Measurements from ENCODE around the gene STK17B. TPM values are rescaled to one million over a fixed set of nuclear protein-coding genes. Genes with fewer than 3 reads are reported as not detected.
A peak's percentile ranks its signal among the peaks of the same experiment; 100 is the strongest.

The STK17B gene
- 11.6 TPM for polyA plus RNA-seq (2013, experiment 1 of 2; ENCODE audit: insufficient read length)
- 11.7 TPM for polyA plus RNA-seq (2013, experiment 2 of 2; ENCODE audit: insufficient read length)

DNA sequence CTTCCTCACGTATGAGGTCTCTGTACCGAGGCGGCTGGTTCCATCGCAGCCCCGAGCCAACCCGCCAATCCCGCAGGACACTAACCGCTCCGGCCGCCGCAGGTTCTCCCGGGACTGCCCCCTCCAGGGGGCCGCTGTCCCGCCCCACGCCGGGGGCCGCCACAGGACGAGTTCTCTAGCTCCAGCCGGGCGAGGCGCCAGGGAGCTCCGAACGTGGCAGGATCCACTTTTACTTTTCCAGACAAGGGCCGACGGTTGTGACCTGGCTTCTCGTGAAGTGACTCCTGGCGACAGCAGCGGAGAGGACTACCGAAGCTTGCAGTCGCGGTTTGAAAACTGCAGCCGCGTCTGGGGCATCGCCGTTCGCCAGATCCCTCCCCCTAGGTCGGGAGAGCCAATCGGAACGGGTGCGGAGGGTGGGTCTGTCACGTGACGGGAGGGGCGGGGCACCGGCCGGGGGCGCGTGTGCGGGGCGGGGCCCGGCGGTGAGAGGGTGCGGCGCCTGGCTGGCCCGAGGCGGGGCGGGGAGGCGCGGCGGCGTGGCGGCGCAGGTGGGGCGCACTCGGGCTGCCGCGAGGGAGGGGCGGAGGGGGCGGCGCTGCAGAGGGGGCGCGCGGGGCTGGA, at the start of gene STK17B:
Gene STK17B, minus strand, starts transcription at position 331 of the 624 bp plus-strand sequence. CDS start 8,195 bp downstream, outside the sequence.
- DNase-seq: peak; percentile 94

DNA sequence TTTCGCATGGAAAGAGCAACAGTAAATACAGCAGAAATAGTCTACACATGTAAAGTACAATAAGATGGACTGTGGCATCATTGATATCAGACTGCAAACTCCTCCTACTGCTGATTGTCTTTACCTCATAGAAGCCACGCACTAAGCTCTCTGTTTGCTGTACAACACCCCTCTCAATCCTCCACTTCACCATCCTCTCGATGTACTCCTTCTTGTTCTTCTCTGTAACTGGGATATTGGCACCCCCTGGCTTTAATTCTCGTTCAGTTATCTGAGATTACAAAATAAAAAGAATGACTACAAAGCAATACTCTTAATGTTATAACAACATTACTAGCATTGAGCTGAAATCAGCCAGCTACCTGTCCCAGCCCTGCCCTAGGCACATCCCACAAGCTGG, 49.3 kb upstream of the STK17B start:
- DNase-seq: no peak

DNA sequence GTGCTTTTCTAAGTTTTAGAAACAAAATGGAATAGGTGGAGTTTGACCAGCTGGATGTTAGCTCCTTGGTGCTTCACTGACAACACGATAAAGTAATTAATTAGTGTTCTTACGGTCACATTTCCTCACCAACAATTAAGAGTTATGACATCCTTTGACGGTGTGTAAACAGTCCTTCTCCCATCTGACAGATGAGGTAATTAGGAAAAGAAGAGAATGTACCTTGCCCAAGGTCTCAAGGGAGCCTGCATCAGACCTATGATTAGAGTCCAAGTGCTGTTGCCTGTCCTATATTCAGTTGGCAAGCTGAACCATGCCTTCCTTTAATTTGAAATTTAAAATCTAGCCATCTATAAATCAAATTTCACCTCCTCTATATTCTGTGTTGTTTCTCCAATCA, 48.3 kb upstream of the STK17B start:
- no peak for DNase-seq

DNA sequence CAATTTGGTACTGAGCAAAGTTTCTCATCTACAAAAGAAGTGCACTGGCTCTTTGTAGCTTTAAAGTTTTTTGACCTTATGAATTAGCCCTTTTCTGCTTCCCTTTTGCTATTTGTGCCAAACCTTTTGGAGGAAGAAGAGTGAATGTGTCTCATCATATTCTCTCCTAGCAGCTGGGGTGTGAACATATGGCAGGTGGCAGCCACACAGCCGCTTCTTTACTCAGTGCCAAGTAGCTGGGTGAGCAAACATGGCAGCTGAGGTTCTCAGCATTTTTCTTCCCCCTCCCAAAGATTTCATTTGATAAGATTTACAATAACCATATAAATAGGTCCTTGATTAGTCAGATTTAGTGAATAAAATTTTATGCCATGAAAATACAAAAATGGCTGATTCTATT, 46.7 kb upstream of the STK17B start:
- no peak for DNase-seq

DNA sequence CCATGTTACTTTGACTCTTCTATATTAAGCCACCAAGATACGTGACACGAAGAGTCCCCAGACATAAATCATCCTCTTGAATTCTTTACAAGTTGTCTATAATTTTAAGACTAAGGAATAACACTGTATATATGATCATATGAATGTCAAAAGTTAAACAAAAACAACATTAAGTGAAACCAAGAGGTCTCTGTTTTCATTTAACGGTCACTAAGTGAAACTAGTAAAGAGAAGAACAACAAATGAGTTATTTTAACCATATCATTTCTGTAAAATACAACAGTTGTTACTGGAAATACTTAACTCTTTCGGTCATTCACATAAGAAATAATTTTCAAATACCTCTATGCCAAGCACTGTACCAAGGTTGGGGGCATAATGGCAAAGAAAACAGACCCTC, 45.7 kb upstream of the STK17B start:
- no peak for DNase-seq

DNA sequence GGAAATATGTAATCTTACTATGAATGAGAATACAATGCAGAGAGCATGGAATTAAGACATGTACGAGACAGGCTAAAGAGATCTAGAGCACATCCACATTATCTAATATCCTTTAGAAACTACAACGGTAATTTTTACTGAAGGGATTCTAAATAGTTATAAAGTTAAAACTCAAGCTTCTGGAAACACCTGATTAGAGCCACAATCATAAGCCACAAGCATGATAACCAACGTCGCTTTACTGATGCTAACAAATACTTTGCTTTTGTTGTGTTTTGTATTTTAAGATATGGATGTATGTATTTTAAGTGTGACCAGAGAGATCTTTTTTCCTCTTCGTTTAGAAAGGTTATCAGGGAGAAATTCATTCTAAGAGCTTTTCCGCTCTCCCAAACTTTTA, 44.0 kb upstream of the STK17B start:
- DNase-seq: no peak

DNA sequence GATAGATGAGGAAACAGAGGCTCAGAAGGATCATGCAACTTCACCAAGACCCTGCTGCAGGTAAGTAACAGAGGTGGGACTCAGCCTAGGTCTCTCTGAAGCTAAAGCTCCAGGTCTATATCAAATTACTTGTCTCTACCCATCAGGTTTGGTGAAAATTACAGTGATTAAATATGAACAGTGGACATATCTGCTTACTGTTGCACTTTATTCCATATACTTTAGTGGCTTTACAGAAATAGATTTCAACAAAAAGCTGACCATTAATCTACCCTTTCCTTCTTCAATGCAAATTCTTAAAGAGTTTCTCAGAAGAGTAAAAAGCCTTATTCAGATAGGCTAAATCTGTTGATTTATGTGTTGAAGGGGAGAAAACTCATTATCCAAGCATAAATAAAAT, 42.8 kb upstream of the STK17B start:
- DNase-seq: no peak

DNA sequence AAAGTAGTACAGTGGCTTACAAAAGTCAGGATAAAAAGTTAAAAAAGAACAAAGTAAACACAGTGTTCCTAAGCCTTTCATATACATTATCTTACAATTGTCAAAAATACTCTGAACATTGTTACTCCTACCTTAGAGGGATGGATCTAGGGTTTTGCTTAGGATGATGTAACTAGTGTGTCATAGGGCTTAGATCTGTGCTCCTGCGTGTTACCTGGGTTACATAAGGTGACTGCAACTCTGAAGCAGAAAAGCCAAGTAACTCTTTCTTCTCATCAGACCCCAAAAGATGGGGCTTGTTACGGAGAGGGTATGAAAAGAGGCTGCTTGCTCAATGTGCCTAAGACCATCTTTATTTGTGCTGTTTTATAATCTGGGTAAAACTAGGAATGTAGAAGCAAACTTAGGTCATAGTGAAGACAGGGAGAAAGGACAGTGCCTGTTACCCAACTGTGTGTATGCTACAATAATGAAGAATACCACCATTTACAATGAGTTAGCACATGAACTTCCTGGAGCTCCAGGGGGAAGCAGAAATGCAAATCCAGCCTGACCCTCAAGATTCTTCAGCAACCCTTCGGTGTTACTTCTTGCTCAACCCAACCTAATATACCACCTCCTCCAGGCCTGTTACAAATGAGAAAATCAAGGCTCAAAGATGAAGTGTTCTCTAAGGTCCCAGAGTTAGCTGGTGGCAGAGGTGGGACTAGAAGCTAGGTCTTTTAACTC, 42.0 kb upstream of the STK17B start:
- no peak for DNase-seq

DNA sequence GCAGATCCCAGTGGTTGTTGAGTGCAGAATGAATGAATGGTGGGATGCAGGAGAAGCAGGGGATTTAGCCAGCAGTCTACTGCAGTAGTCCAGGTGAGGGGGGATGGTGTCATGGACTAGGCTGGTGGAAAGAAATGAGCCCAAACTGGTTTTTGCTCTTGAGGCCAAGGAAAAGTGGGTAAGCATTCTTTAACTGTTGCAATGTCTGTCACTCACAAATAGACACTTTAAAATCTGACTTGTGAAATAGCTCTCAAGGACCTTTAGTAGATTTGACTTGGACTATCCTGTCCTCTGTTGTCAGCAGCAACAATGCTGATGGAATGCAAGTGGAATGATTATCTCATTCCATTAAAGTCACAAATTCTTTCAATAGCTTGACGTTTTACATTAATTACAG, 37.5 kb upstream of the STK17B start:
- DNase-seq: no peak

DNA sequence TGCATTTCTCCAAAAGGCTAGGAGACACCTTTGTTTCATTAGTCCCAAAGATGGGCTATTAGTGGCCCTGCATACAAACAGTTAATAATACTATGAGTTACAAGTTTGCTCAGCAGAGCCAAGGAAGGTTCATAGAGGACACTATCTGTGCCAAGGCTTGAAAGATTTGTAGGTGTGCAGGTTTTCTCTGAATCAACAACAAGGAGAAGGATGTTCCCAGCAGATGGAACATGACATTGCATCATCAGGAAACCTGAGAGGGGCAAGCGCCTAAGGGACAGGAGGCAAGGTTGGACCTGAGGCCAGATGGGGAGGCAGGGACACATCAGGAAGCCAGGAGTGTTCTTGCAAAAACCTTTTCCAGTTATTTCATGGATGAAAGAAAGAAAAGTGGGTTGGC, 35.4 kb upstream of the STK17B start:
- no peak for DNase-seq

DNA sequence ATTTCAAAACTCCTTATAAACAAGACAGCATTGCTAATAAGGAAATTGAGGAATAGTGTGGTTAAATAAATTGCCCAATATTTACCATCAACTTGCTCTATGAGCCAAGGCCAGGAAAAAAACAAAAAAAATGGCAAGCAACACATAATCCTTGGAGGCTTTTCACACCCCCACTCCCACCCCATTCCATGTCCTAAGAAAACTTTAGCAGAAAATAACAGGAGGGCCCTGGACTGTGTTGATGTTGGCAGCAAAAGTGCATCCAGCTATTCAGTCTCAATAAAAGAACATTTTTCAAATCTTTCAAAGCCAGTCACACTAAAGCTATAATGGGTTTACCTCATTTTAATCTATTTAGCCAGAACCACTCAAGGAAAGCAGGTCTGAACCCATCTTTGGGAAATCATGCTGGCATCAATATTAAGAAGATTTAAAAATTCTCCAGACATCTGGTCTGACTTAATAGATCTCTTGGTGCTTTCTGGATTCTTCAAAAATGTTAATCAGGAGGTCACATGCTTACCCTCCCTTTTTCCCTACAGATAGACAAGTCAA, 34.6 kb upstream of the STK17B start:
- peak; percentile 46 for DNase-seq

DNA sequence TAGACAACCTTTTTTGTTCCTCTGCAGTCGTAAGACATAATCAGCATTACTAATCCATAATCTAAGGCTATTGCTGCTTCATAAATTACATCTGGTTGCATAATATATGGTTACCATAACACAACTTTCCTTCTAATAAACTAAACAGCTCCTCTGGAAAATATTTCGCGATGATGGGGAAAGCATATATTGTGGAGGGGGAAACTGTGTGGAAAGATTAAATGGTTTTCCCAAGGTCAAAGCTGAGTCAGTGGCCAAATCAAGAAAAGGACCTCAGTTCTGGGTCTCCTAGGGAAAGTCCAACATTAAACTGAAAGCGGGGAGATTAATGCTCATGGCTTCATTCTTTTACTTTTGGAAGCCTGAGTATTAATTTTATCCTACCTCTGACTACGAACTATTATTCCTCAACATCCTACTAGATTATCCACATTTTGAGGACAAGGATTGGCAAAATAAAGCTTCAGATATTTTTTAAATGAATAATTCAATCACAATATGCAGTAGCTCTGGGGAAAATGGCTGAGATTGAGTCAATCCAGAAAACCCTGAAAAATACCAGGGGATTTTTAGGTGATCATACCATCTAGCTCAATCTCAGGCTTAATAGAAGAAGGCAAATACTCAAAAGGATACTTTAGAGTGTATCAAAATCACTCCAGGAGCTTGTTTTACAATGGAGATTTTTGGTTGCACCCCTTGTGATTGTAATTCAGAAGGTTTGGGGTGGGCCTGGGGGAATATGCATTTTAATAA, 33.8 kb upstream of the STK17B start:
- no peak for DNase-seq

DNA sequence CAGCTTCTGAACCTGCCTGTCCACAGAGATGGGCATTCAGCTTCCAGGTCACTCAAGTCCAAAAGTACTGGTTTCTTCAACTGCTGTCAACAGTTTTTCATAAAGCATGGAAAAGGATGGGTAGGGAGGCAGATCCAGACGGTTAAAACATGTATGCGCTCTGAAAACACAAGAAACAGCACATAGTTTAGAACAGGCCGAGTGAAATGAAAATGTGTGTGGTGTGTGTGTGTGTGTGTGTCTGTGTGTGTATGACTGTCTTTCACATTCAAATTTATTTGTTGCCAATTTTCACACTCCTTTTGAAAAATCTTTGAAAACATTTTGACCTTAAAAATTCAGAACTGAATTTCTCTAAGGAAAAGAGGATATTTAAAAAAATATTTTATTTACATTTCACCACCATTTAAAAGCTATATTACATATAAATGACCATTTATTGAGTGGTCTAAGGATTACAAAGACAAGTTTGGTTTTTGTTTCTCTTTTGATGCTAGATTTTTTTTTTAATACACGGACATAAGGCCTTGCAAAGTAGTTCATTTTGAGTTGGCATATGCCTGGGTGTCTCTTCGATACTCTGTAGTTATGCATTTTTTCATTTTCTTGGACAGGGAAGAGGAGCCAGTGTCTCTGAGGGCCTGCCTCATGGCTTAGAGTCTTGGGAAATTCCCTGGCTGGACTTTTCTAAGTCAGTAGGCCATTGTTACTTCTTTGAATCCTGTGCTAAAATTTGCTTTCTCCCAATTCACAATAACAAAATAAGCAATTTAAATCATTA, 30.0 kb upstream of the STK17B start:
- no peak for DNase-seq

DNA sequence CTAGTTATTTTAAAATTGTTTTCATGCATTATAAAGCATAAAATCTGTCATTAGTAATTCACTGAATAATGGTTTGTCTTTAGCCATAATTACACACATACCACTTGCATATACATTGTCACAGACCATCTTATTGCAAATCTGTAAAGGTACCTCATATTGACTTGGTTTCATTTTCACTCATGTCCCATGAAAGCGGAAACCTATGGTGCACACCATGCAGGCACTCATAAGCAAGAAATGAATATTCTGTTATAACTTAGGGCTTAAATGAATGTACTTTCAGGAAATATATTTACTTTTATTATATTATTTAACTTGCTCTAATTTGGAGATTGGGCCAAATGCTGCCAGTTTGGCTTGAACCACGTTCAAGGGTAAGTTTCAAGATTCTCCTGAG, 29.2 kb upstream of the STK17B start:
- DNase-seq: no peak

DNA sequence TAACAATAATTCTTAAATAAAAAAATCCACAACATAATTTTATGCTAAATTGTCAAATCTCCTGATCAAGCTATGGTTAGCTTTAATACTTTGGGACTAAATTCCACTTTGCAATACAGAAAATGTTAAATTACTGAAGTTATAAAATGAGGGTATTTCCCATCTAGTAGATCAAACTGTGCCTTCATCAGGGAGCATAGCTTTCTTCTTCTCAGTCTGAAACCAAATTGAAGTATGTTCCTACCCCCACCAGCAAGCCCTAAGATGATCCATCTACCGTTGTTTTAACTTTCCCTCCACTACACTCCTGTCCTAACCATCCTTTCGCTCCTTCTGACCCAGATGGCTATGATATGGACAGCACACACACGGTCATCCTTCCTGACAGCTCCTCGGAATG, 24.4 kb upstream of the STK17B start:
- DNase-seq: no peak

DNA sequence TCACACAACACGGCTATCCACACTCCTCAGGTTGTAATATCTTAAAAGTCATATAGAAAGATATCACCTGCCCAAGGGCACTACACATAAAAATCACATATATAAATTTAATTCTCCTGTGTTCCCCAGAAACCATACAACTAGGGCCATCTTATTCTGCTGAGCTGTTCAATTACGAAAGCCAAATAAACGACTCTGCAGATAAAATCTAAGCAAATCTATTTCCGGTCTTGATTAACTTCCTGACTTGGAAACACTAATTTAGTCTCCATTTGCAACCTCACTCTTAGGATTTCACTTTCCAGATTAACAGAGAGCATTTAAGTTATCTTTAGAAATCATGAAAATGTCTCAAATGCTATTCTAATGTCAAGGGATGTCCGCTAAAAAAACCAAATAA, 23.9 kb upstream of the STK17B start:
- DNase-seq: no peak

DNA sequence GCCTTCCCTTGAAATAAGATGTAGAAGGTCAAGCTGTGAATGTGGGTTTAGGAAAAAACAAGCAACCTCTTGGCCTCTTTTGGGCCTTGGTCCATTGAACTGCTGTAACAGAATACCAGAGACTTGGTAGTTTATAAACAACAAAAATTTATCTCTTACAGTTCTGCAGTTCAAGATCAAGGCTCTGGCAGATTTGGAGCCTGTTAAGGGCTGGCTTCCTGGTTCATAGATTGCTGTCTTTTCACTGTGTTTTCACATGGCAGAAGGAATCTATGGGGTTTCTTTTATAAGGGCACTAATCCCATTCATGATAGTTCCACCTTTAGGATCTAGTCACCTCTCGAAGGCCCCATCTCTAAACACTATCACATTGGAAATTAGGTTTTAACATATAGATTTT, 20.2 kb upstream of the STK17B start:
- no peak for DNase-seq

DNA sequence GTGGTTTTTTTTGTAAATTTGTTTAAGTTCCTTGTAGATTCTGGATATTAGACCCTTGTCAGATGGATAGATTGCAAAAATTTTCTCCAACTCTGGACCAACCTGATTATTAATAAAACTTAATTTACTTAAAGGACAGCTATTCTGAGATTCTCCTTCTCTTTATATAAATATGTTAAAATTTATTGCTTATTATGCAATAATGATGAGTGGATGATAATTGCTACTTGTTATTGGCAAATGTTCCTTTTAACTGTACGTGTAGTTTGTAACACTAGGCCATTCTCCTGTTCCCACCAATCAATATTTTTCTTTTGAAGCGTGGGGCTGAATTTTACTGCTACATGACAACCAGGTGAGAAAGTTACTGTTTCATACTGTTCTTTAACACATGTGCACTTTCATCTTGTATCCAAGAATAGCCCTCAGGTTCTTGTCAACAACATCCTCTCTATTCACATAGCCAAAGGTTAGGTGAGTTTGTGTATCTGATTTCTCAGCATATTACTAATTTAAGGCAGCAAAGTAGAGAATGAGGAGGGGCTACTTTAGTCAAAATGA, 16.6 kb upstream of the STK17B start:
- no peak for DNase-seq

DNA sequence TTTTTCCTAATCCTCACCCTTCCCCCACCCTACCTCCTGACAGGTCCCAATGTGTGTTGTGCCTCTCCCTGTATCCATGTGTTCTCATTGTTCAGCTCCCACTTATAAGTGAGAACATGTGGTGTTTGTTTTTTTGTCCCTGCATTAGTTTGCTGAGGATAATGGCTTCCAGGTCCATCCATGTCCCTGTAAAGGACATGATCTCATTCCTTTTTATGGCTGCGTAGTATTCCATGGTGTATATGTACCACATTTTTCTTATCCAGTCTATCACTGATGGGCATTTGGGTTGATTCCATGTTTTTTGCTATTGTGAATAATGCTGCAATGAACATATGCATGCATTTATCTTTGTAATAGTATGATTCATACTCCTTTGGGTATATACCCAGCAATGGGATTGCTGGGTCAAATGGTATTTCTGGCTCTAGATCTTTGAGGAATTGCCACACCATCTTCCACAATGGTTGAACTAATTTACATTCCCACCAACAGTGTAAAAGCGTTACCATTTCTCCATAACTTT, 15.9 kb upstream of the STK17B start:
- DNase-seq: peak; percentile 5

DNA sequence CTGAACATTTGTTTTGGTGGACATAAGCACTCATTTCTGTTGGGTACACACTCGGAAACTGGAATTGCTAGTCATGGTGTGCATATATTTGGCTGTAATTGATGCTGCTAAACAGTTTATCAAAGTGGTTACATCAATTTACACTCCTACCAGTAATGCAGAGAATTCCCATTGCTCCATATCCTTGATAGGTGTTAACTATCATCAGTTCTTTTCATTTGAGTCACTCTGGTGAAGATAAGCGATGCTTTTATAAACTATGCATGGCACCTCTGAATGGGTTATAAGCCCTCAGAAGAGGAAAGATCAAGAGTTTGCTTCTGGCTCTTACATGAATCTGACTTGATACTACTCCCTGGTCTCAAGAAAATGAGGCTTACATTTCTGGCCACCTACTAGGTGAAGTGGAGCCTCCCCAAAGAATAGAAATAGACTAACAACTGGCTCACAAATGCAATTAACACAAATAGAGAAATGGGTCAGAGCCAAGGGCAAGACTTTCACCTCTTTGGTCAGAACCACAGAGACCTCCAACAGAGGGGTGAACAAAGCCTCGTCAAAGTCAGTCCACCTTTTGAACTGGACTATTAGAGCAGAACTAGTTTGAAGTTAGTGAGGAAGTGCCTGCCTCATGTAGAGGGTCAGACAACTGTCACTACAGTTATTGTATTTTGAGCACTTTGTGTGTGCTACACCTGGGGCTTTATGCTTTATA, 15.0 kb upstream of the STK17B start:
- no peak for DNase-seq

DNA sequence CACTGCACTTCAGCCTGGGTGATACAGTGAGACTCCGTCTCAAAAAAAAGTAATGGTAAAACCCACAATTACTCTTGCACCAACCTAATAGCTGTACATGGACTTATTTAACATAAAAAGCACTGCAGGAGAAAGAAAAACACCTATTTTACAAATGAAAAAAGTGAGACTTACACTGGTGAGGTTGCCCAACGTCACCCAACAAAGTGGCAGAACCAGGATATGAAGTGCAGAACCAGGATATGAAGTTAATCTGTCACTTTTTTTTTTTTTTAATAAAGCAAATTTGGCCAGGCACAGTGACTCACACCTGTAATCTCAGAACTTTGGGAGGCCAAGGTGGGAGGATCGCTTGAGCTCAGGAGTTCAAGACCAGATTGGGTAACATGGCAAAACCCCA, 13.5 kb upstream of the STK17B start:
- DNase-seq: no peak

Data from fibroblast of skin of scalp (primary cell).